ENCODE measurements around the gene TTN.

GRCh38 chr2:178830451-178830850 is 23.2 kb upstream of the TTN start:
- TF ChIP-seq CTCF (IDR thresholded peaks at IDR 0.05; ENCODE audit: low read depth, low read length): no peak
- no peak for TF ChIP-seq EZH2phosphoT487 (IDR thresholded peaks at IDR 0.05; ENCODE audit: low read depth)

All from OCI-LY3 (cell line).